HL-60 (cell line): Measurements from ENCODE around the gene CREB5.

Source experiments
- DNase-seq, 2 experiments: peaks; one replicate each; pipeline ENCODE4 v3.0.0-alpha.2; 2010 to 2020; ENCODE audit warnings: low read depth in 1 of 2, low spot score in 1 of 2
- H3K27ac ChIP-seq: fragments of 250-450 bp; sonication (Bioruptor Pico); replicated peaks from 2 replicates; pipeline ENCODE4 v1.5.1; 2020; ENCODE audit warnings: mild to moderate bottlenecking, moderate library complexity
- H3K27me3 ChIP-seq: fragments of 250-450 bp; sonication (Bioruptor Pico); 2 replicates; pipeline ENCODE4 v1.5.1; 2021; ENCODE audit warnings: mild to moderate bottlenecking, moderate library complexity; ENCODE audit not compliant: insufficient read depth, poor library complexity, severe bottlenecking
- H3K4me3 ChIP-seq: replicated peaks from 2 replicates; pipeline ENCODE4 v1.5.1; 2011; ENCODE audit warnings: mild to moderate bottlenecking, control low read depth, low read length; ENCODE audit not compliant: insufficient read depth
- CTCF ChIP-seq: IDR thresholded peaks from one replicate; pipeline ENCODE4 v1.5.1; 2011; ENCODE audit warnings: low read length, control low read depth, inconsistent platforms; ENCODE audit not compliant: insufficient read depth
- GABPA ChIP-seq: IDR thresholded peaks from 2 replicates; pipeline ENCODE4 v1.6.1; 2012; ENCODE audit warnings: low read depth
- POLR2AphosphoS5 ChIP-seq: IDR thresholded peaks from 2 replicates; pipeline ENCODE4 v1.6.1; 2012; ENCODE audit warnings: low read depth
- REST ChIP-seq: IDR thresholded peaks from 2 replicates; pipeline ENCODE4 v1.6.1; 2012; ENCODE audit warnings: low read depth; ENCODE audit not compliant: insufficient replicate concordance
- SPI1 ChIP-seq: IDR thresholded peaks from 2 replicates; pipeline ENCODE4 v1.6.1; 2012; ENCODE audit warnings: low read depth, mild to moderate bottlenecking, borderline replicate concordance

The CREB5 gene

GRCh38 chr7:28654110-28654509 lies 241.8 kb downstream of the CREB5 start:
- H3K27me3 ChIP-seq: no peaks in the 10 kb centered on the region
- H3K4me3 ChIP-seq: no peak overlapping the region
- DNase-seq: no peak
- no peak for TF ChIP-seq GABPA
- TF ChIP-seq SPI1: no peak
- no peak for TF ChIP-seq REST
- no peak for TF ChIP-seq POLR2AphosphoS5
- no peak for TF ChIP-seq CTCF
- H3K27ac ChIP-seq: no peak overlapping the region

- no peak for TF ChIP-seq GABPA
- TF ChIP-seq SPI1: no peak
- no peak for TF ChIP-seq REST
- no peak for TF ChIP-seq POLR2AphosphoS5
- no peak for TF ChIP-seq CTCF
- no peak for DNase-seq
- Histone ChIP-seq H3K27ac (no peak overlapping the region), H3K4me3 (no peak overlapping the region), H3K27me3 (no peaks in the 10 kb centered on the region)
These were observed 244.2 kb downstream of the CREB5 start for GRCh38 chr7:28656529-28656928.

- no peak overlapping the region for H3K4me3 ChIP-seq
- no peaks in the 10 kb centered on the region for H3K27me3 ChIP-seq
- H3K27ac ChIP-seq: no peak overlapping the region
- TF ChIP-seq SPI1 (no peak), POLR2AphosphoS5 (no peak), REST (no peak), CTCF (no peak), GABPA (no peak)
- DNase-seq: no peak
These were observed 246.1 kb downstream of the CREB5 start for GRCh38 chr7:28658381-28658780.
